A673 (cell line): ENCODE measurements around the gene YWHAG. TPM values are rescaled to one million over a fixed set of nuclear protein-coding genes. Genes with fewer than 3 reads are reported as not detected.
A peak's percentile ranks its signal among the peaks of the same experiment; 100 is the strongest.

Experiments
- BruUV-seq: library from RNA; stranded (reverse); fragments of 400-500 nt; replicated peaks from 2 replicates; lab custom pipeline; 2021; lab: Mats Ljungman, UMichigan
- CTCF ChIA-PET: fragments of 300-600 bp; sonication (Branson Sonifier 250); formaldehyde crosslinking; loops from one replicate; lab custom pipeline; 2022; ENCODE audit warnings: antibody characterized with exemption; lab: Charles Lee
- POLR2A ChIA-PET: fragments of 300-600 bp; sonication (Branson Sonifier 250); formaldehyde crosslinking; loops from one replicate; lab custom pipeline; 2022; ENCODE audit warnings: antibody characterized with exemption; ENCODE audit not compliant: low non-redundant PET; lab: Charles Lee
- DNase-seq: peaks from one replicate; pipeline ENCODE4 v3.0.0-alpha.2; 2015; ENCODE audit warnings: low spot score
- H3K27ac ChIP-seq: fragments of 200-600 bp; sonication (generic); 2 replicates; pipeline ENCODE4 v1.5.1; 2016; ENCODE audit warnings: mixed run types, low read depth, mild to moderate bottlenecking, mixed read lengths, antibody characterized with exemption, low read length; ENCODE audit not compliant: poor library complexity, severe bottlenecking
- H3K27me3 ChIP-seq: fragments of 200-600 bp; sonication (generic); replicated peaks from 2 replicates; pipeline ENCODE4 v1.6.1; 2017; ENCODE audit warnings: mixed run types, low read depth, mild to moderate bottlenecking, mixed read lengths, antibody characterized with exemption, low read length; ENCODE audit not compliant: insufficient read depth, poor library complexity
- H3K36me3 ChIP-seq: fragments of 200-600 bp; sonication (generic); 2 replicates; pipeline ENCODE4 v1.6.1; 2016; ENCODE audit warnings: mixed run types, mild to moderate bottlenecking, mixed read lengths, antibody characterized with exemption, low read length; ENCODE audit not compliant: insufficient read depth, poor library complexity, severe bottlenecking
- H3K4me1 ChIP-seq: fragments of 200-600 bp; sonication (generic); 2 replicates; pipeline ENCODE4 v1.6.1; 2017; ENCODE audit warnings: mixed run types, mild to moderate bottlenecking, mixed read lengths, antibody characterized with exemption, low read length; ENCODE audit not compliant: insufficient read depth, poor library complexity, severe bottlenecking
- H3K4me3 ChIP-seq: fragments of 200-600 bp; sonication (generic); 2 replicates; pipeline ENCODE4 v1.5.1; 2016; ENCODE audit warnings: low read depth, mixed run types, mild to moderate bottlenecking, mixed read lengths, low read length; ENCODE audit not compliant: poor library complexity, severe bottlenecking
- H3K9me3 ChIP-seq: fragments of 200-600 bp; sonication (generic); 2 replicates; pipeline ENCODE4 v1.6.1; 2016; ENCODE audit warnings: mixed run types, low read depth, mild to moderate bottlenecking, mixed read lengths, antibody characterized with exemption, low read length; ENCODE audit not compliant: poor library complexity, severe bottlenecking
- CTCF ChIP-seq: fragments of 300-800, 200-600 bp; sonication (generic); conservative IDR thresholded peaks from 2 replicates; pipeline ENCODE4 v1.5.1; 2017; ENCODE audit warnings: low read depth, mild to moderate bottlenecking, antibody characterized with exemption, low read length, moderate library complexity, mixed read lengths
- EZH2 ChIP-seq: fragments of 200-600 bp; sonication (generic); IDR thresholded peaks from 2 replicates; pipeline ENCODE4 v1.6.1; 2017; ENCODE audit warnings: borderline replicate concordance, low read depth, mild to moderate bottlenecking, mixed read lengths, antibody characterized with exemption, low read length; ENCODE audit not compliant: poor library complexity, severe bottlenecking
- intact Hi-C: fragments of 100-400 bp; cut with micrococcal nuclease; formaldehyde crosslinking; loops from one replicate; pipeline ENCODE4 v1.10.0; 2022; ENCODE audit not compliant: unreplicated experiment
- total RNA-seq: library from RNA; stranded (reverse); gene quantifications from 2 replicates; pipeline ENCODE4 v1.2.3, GENCODE V29; 2021

The YWHAG gene
- total RNA-seq, 1 experiment from 2014 or later: 249 TPM

GRCh38 chr7:76343931-76344321, 14.9 kb downstream of the YWHAG start:
- no peak for TF ChIP-seq EZH2
- no peak for TF ChIP-seq CTCF
- BruUV-seq: no TSS peak
- ChIA-PET CTCF (no interaction called here), POLR2A (no interaction called here)
- no peaks in the 10 kb centered on the region for H3K27me3 ChIP-seq
- no peak overlapping the region for H3K4me3 ChIP-seq
- intact Hi-C loops: no loop called here
- no peak for DNase-seq
- peaks cover 17% of the 10 kb centered on the region for H3K4me1 ChIP-seq
- H3K27ac ChIP-seq: peak overlapping the region; percentile 23
- H3K9me3 ChIP-seq: no peaks in the 10 kb centered on the region
- H3K36me3 ChIP-seq: peaks cover 69% of the 10 kb centered on the region

GRCh38 chr7:76343294-76343930, 15.4 kb downstream of the YWHAG start:
- H3K27ac ChIP-seq: peak overlapping the region; percentile 23
- CTCF ChIA-PET: no interaction called here
- H3K4me3 ChIP-seq: no peak overlapping the region
- TF ChIP-seq EZH2 (no peak), CTCF (no peak)
- peaks cover 19% of the 10 kb centered on the region for H3K4me1 ChIP-seq
- no peaks in the 10 kb centered on the region for H3K27me3 ChIP-seq
- H3K9me3 ChIP-seq: no peaks in the 10 kb centered on the region
- POLR2A ChIA-PET: no interaction called here
- peaks cover 74% of the 10 kb centered on the region for H3K36me3 ChIP-seq
- BruUV-seq: no TSS peak
- intact Hi-C loops: no loop called here
- no peak for DNase-seq

GRCh38 chr7:76342222-76342621, 16.6 kb downstream of the YWHAG start:
- peaks cover 67% of the 10 kb centered on the region for H3K36me3 ChIP-seq
- BruUV-seq: no TSS peak
- POLR2A ChIA-PET: no interaction called here

More at GRCh38 chr7:76342222-76342621, 16.6 kb downstream of the YWHAG start:
- CTCF ChIA-PET: no interaction called here
- H3K9me3 ChIP-seq: no peaks in the 10 kb centered on the region
- H3K4me3 ChIP-seq: no peak overlapping the region
- TF ChIP-seq EZH2 (no peak), CTCF (no peak)
- DNase-seq: no peak
- H3K27ac ChIP-seq: peak overlapping the region; percentile 27
- peaks cover 22% of the 10 kb centered on the region for H3K4me1 ChIP-seq
- H3K27me3 ChIP-seq: no peaks in the 10 kb centered on the region
- intact Hi-C loops: no loop called here
